Adrenal gland (tissue), 5 donors: ENCODE results near the gene KCTD5.

Source experiments
- CTCF ChIP-seq, 6 experiments: fragments of 450-650 bp in 4 of 6; fragments of 200-600 bp in 2 of 6; sonication (generic) in 1 of 6; IDR thresholded peaks; 1 replicate in 5 of 6; 2 replicates in 1 of 6; pipeline versions ENCODE4 v1.5.1 to v1.8.0; 2016 to 2021; ENCODE audit warnings: antibody characterized with exemption in 6 of 6, mild to moderate bottlenecking in 2 of 6, moderate library complexity in 1 of 6
- POLR2A ChIP-seq, 2 donors: fragments of 450-650 bp; IDR thresholded peaks; one replicate each; pipeline ENCODE4 v1.6.1; 2017; ENCODE audit warnings: antibody characterized with exemption in 2 of 2, mild to moderate bottlenecking in 2 of 2, moderate library complexity in 1 of 2
- donor health status: DM: no; HTN: no; CAD: no.

GRCh38 chr16:2716948-2717347 is 34.6 kb downstream of the KCTD5 start:
- TF ChIP-seq CTCF (IDR thresholded peaks at IDR 0.05) (no peak), POLR2A (IDR thresholded peaks at IDR 0.05) (no peak)
